Skeletal muscle tissue (tissue), 4 donors: Measurements from ENCODE around the gene LGALS7B. TPM values are rescaled to one million over a fixed set of nuclear protein-coding genes. Genes with fewer than 3 reads are reported as not detected.
"Not testable (repeated sequence)": the region's sequence is repeated elsewhere in the genome, so short reads cannot be mapped to it uniquely, and the experiment has no call there.

Experiments
- H3K27ac ChIP-seq: one replicate; pipeline ENCODE4 v1.7.0; 2013; ENCODE audit warnings: mild to moderate bottlenecking, low read depth, low read length, inconsistent platforms
- H3K27me3 ChIP-seq, 3 donors: one replicate each; pipeline ENCODE4 v1.7.0; 2013; ENCODE audit warnings: low read length in 3 of 3; ENCODE audit not compliant: control insufficient read depth in 3 of 3, insufficient read depth in 3 of 3
- H3K36me3 ChIP-seq, 3 donors: one replicate each; pipeline ENCODE4 v1.7.0; 2013; ENCODE audit warnings: low read length in 3 of 3; ENCODE audit not compliant: control insufficient read depth in 3 of 3, insufficient read depth in 3 of 3
- H3K4me1 ChIP-seq, 3 donors: one replicate each; pipeline ENCODE4 v1.7.0; 2013; ENCODE audit warnings: low read length in 3 of 3, mild to moderate bottlenecking in 3 of 3; ENCODE audit not compliant: control insufficient read depth in 3 of 3, insufficient read depth in 3 of 3
- H3K4me3 ChIP-seq, 3 donors: one replicate each; pipeline ENCODE4 v1.7.0; 2013; ENCODE audit warnings: low read length in 3 of 3
- H3K9ac ChIP-seq, 3 donors: one replicate each; pipeline ENCODE4 v1.7.0; 2013; ENCODE audit warnings: low read length in 3 of 3, mild to moderate bottlenecking in 3 of 3, moderate library complexity in 2 of 3, low read depth in 1 of 3
- H3K9me3 ChIP-seq, 3 donors: one replicate each; pipeline ENCODE4 v1.7.0; 2013; ENCODE audit warnings: low read length in 3 of 3; ENCODE audit not compliant: control insufficient read depth in 3 of 3
- total RNA-seq: library from RNA; depleted of rRNA; stranded (reverse); fragments of >200 nt; gene quantifications from one replicate; pipeline ENCODE4 v1.2.3, GENCODE V29; 2014
- donor health status: Osteomylitis.

LGALS7B gene
- total RNA-seq, 1 donor from 2014 or later, result not detected

GRCh38 chr19:38793671-38794070 lies 4.7 kb downstream of the LGALS7B start:
- Histone ChIP-seq H3K4me1 (peaks cover 3 to 6% (median 3%) of the 10 kb centered on the region in 3 donors), H3K27ac (no peak overlapping the region), H3K27me3 (peaks cover 0 to 6% (median 0%) of the 10 kb centered on the region in 3 donors), H3K9me3 (no peaks in the 10 kb centered on the region), H3K9ac (no peak overlapping the region), H3K36me3 (no peaks in the 10 kb centered on the region), H3K4me3 (no peak overlapping the region)

- no peak overlapping the region for H3K27ac ChIP-seq
- H3K4me1 ChIP-seq, result peaks cover 3 to 6% (median 3%) of the 10 kb centered on the region in 3 donors
- H3K4me3 ChIP-seq, result no peak overlapping the region
- peaks cover 0 to 6% (median 0%) of the 10 kb centered on the region in 3 donors for H3K27me3 ChIP-seq
- H3K9ac ChIP-seq, result no peak overlapping the region
- no peaks in the 10 kb centered on the region for H3K9me3 ChIP-seq
- H3K36me3 ChIP-seq, result no peaks in the 10 kb centered on the region
Observed at GRCh38 chr19:38795549-38795948, 6.5 kb downstream of the LGALS7B start.

DNA sequence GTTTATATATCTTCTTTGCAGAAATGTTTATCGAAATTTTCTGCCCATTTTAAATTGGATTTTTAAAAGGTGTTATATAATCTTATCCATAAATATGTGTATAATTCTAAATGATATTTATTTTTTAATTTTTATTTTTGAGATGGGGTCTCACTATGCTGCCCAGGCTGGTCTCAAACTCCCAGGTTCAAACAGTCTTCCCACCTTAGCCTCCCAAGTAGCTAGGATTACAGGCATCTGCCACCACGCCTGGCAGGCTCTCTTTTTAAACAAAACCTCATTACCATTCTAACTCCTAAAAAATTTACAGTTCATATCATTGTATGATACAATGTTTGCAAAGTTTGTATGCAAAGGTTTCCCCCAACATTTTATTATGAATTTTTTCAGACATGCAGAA lies 7.2 kb downstream of the LGALS7B start:
- peaks cover 0 to 6% (median 2%) of the 10 kb centered on the region in 3 donors for H3K36me3 ChIP-seq
- peaks cover 0 to 6% (median 0%) of the 10 kb centered on the region in 3 donors for H3K27me3 ChIP-seq
- H3K27ac ChIP-seq, result no peak overlapping the region
- peaks cover 3 to 6% (median 3%) of the 10 kb centered on the region in 3 donors for H3K4me1 ChIP-seq
- no peak overlapping the region for H3K4me3 ChIP-seq
- no peak overlapping the region for H3K9ac ChIP-seq
- H3K9me3 ChIP-seq, result no peaks in the 10 kb centered on the region

DNA sequence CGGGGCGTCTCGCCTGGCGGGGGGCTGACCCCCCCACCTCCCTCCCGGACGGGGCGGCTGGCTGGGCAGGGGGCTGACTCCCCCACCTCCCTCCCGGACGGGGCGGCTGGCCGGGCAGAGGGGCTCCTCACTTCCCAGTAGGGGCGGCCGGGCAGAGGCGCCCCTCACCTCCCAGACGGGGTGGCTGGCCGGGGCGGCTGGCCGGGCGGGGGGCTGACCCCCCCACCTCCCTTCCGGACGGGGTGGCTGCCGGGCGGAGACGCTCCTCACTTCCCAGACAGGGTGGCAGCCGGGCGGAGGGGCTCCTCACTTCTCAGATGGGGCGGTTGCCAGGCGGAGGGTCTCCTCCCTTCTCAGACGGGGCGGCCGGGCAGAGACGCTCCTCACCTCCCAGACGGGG lies 8.8 kb downstream of the LGALS7B start:
- H3K27me3 ChIP-seq, H3K9ac ChIP-seq, H3K9me3 ChIP-seq, H3K36me3 ChIP-seq, H3K4me3 ChIP-seq, H3K27ac ChIP-seq, H3K4me1 ChIP-seq: not testable (repeated sequence)

- Histone ChIP-seq H3K27me3 (no peaks in the 10 kb centered on the region), H3K36me3 (peaks cover 2 to 9% (median 3%) of the 10 kb centered on the region in 3 donors), H3K9me3 (no peaks in the 10 kb centered on the region), H3K4me3 (no peak overlapping the region), H3K9ac (no peak overlapping the region), H3K4me1 (no peaks in the 10 kb centered on the region), H3K27ac (no peak overlapping the region)
Observed at GRCh38 chr19:38799104-38799503, 10.1 kb downstream of the LGALS7B start.

- H3K9me3 ChIP-seq, result no peaks in the 10 kb centered on the region
- no peaks in the 10 kb centered on the region for H3K27me3 ChIP-seq
- H3K9ac ChIP-seq, result no peak overlapping the region
- no peak overlapping the region for H3K4me3 ChIP-seq
- no peak overlapping the region for H3K27ac ChIP-seq
- H3K4me1 ChIP-seq, result no peaks in the 10 kb centered on the region
- peaks cover 3 to 9% (median 6%) of the 10 kb centered on the region in 3 donors for H3K36me3 ChIP-seq
Observed at GRCh38 chr19:38800577-38801347, 11.8 kb downstream of the LGALS7B start.

DNA sequence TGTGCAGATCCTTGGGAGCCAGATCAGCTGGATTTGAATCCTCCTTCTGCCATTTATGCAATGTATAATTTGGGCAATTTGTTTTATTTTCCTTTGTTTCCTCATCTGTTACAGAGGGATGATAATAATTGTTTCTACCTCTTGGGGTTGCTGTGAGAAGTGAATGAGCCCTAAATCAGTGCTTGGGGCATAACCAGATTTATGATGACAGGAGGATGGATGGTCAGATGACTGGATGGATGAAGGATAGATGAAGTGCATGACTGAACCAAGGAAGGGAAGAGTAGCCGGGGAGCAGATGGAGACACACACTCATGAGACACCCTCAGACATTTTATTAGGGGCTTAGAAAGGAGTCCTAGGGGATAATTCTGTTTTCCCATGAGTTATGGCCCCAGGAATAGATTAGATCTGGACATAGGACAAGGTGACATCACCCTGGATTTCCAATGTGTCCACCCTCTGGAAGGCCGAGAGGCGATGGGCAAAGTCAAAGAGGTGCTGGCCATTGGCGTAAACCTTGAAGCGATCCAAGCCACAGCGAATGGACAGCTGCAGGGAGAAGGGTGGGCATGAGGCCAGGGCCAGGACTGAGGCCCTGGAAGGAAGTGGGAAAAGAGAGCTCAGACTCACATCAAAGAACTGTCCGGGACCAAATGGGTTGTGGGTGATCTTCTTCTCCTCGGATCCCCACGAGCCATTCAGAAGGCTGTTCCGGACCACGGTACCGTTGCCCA lies 12.5 kb downstream of the LGALS7B start:
- H3K4me1 ChIP-seq, result no peaks in the 10 kb centered on the region
- H3K4me3 ChIP-seq, result no peak overlapping the region
- no peaks in the 10 kb centered on the region for H3K27me3 ChIP-seq
- H3K9me3 ChIP-seq, result no peaks in the 10 kb centered on the region
- H3K9ac ChIP-seq, result no peak overlapping the region
- H3K27ac ChIP-seq, result no peak overlapping the region
- H3K36me3 ChIP-seq, result peaks cover 3 to 9% (median 6%) of the 10 kb centered on the region in 3 donors

DNA sequence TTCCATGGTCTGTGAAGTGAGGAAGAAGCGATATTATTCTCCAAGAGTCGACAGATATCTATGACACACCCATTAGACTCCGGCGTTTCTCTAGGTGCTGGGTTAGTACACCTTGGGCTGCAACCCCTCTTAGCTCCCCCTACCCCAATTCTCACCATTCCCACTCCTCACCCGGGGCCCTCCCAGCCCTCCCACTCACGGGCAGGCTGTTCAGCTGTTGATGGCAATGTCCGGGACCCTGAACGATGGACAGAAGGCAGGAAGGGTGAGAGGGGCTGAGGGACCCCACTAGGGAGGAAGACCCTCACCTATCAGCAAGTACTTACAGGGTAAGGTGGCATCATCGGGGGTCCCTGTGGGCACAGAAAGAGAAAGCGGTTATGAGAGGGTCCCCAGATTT lies 14.5 kb downstream of the LGALS7B start:
- H3K9ac ChIP-seq, result no peak overlapping the region
- no peak overlapping the region for H3K4me3 ChIP-seq
- no peaks in the 10 kb centered on the region for H3K27me3 ChIP-seq

DNA sequence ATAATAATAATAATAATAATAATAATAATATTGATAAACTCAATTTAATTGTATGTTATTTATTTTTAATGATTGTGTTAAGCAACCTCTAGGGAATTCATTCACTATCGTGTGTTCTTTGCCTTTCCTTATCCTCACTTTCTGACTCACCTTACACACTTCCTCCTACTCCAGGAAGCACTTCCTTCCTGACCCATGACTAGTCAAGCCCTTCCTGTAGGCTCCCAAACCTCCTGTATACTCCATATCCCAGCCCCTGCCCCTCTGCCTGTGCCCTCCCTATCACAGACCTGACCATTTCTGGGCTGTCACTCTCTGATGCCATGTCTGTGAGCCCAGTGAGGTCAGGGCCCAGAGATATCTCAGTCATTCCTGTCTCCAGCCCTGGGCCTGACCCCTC lies 16.2 kb downstream of the LGALS7B start:
- no peak overlapping the region for H3K27ac ChIP-seq

More for the DNA sequence above, 14.5 kb downstream of the LGALS7B start:
- H3K4me1 ChIP-seq, result no peaks in the 10 kb centered on the region
- no peak overlapping the region for H3K27ac ChIP-seq
- H3K36me3 ChIP-seq, result peaks cover 3 to 9% (median 6%) of the 10 kb centered on the region in 3 donors
- no peaks in the 10 kb centered on the region for H3K9me3 ChIP-seq

GRCh38 chr19:38806371-38806770 lies 17.4 kb downstream of the LGALS7B start:
- Histone ChIP-seq H3K4me1 (no peaks in the 10 kb centered on the region), H3K4me3 (no peak overlapping the region), H3K9ac (no peak overlapping the region), H3K27me3 (no peaks in the 10 kb centered on the region), H3K9me3 (no peaks in the 10 kb centered on the region), H3K36me3 (peaks cover 0 to 9% (median 3%) of the 10 kb centered on the region in 3 donors), H3K27ac (no peak overlapping the region)

More for the DNA sequence above, 16.2 kb downstream of the LGALS7B start:
- H3K9me3 ChIP-seq, result no peaks in the 10 kb centered on the region
- peaks cover 3 to 9% (median 9%) of the 10 kb centered on the region in 3 donors for H3K36me3 ChIP-seq
- H3K9ac ChIP-seq, result no peak overlapping the region
- no peaks in the 10 kb centered on the region for H3K4me1 ChIP-seq
- no peak overlapping the region for H3K4me3 ChIP-seq
- no peaks in the 10 kb centered on the region for H3K27me3 ChIP-seq
